HepG2 (cell line): ENCODE results near the gene DYSF. TPM values are rescaled to one million over a fixed set of nuclear protein-coding genes. Genes with fewer than 3 reads are reported as not detected.

Experiments used
- ATAC-seq: fragments of 200-7000 bp; cut with Tn5 transposase; 3 replicates; pipeline ENCODE4 v1.9.1; 2020; ENCODE audit warnings: mild to moderate bottlenecking, moderate library complexity
- BruUV-seq: library from RNA; stranded (reverse); fragments of 400-500 nt; replicated peaks from 2 replicates; lab custom pipeline; 2021; lab: Mats Ljungman, UMichigan
- CTCF ChIA-PET: fragments of 300-600 bp; formaldehyde crosslinking; extraction: SDS; loops from one replicate; lab custom pipeline; 2021; ENCODE audit warnings: low total read pairs, inconsistent platforms, low intra/inter-chr PET ratio; lab: Yijun Ruan, JAX
- POLR2A ChIA-PET: fragments of 350-600 bp; sonication (Branson Sonifier 250); formaldehyde crosslinking; loops from one replicate; lab custom pipeline; 2020; ENCODE audit warnings: antibody characterized with exemption, inconsistent platforms; lab: Yijun Ruan, JAX
- DNase-seq: peaks from one replicate; pipeline ENCODE4 v3.0.0-alpha.2; 2015; ENCODE audit warnings: low spot score
- FAIRE-seq: peaks from 3 replicates; lab custom pipeline; 2011; peaks lifted over from hg19 to GRCh38; lab: Jason Lieb, UNC
- H2AFZ ChIP-seq: one replicate; pipeline ENCODE4 v1.6.1; 2011; ENCODE audit warnings: low read length, inconsistent platforms
- H3K27ac ChIP-seq: fragments of 300-600 bp; 3 replicates; pipeline ENCODE4 v1.8.0; 2011; ENCODE audit warnings: mixed run types, mild to moderate bottlenecking, mixed read lengths, low read length, inconsistent platforms; ENCODE audit not compliant: insufficient read depth; ENCODE audit errors: extremely low read length
- H3K27me3 ChIP-seq, 2 experiments: fragments of 200-600 bp in 1 of 2; 2 replicates in 1 of 2; 3 replicates in 1 of 2; pipeline versions ENCODE4 v1.6.0 to v1.8.0; 2011; ENCODE audit warnings: low read length in 2 of 2, mild to moderate bottlenecking in 2 of 2, moderate library complexity in 2 of 2, inconsistent platforms in 1 of 2; ENCODE audit not compliant: insufficient read depth in 2 of 2, control insufficient read depth in 1 of 2
- H3K36me3 ChIP-seq, 2 experiments: fragments of 200-600 bp in 1 of 2; replicated peaks in 1 of 2; 2 replicates in 1 of 2; 3 replicates in 1 of 2; pipeline versions ENCODE4 v1.5.1 to v1.8.0; 2011; ENCODE audit warnings: low read length in 2 of 2, inconsistent platforms in 1 of 2; ENCODE audit not compliant: insufficient read depth in 2 of 2, control insufficient read depth in 1 of 2
- H3K4me1 ChIP-seq: 2 replicates; pipeline ENCODE4 v1.5.1; 2012; ENCODE audit warnings: low read length, inconsistent platforms; ENCODE audit not compliant: insufficient read depth
- H3K4me2 ChIP-seq: 2 replicates; pipeline ENCODE4 v1.6.0; 2011; ENCODE audit warnings: low read depth, low read length, inconsistent platforms
- H3K4me3 ChIP-seq, 3 experiments: fragments of 200-600 bp in 1 of 3; sonication (generic), shearing (Covaris generic) in 1 of 3; replicated peaks in 1 of 3; 2 replicates each; pipeline ENCODE4 v1.5.1; 2011 to 2016; ENCODE audit warnings: low read length in 3 of 3, inconsistent platforms in 2 of 3, low read depth in 2 of 3, mild to moderate bottlenecking in 2 of 3, control low read depth in 1 of 3, mixed read lengths in 1 of 3; ENCODE audit not compliant: insufficient read depth in 1 of 3
- H3K79me2 ChIP-seq: one replicate; pipeline ENCODE4 v1.6.1; 2011; ENCODE audit warnings: low read length, inconsistent platforms; ENCODE audit not compliant: insufficient read depth
- H3K9ac ChIP-seq: 2 replicates; pipeline ENCODE4 v1.6.0; 2011; ENCODE audit warnings: mild to moderate bottlenecking, low read depth, low read length, inconsistent platforms; ENCODE audit not compliant: insufficient read depth
- H3K9me3 ChIP-seq: 2 replicates; pipeline ENCODE4 v1.5.1; 2012; ENCODE audit warnings: mild to moderate bottlenecking, low read length
- H4K20me1 ChIP-seq: 2 replicates; pipeline ENCODE4 v1.6.0; 2011; ENCODE audit warnings: inconsistent platforms, mild to moderate bottlenecking, low read length, moderate library complexity; ENCODE audit not compliant: insufficient read depth
- AKAP8 ChIP-seq: sonication (generic); formaldehyde crosslinking; IDR thresholded peaks from 2 replicates; pipeline ENCODE4 v1.5.1; 2020; ENCODE audit warnings: mild to moderate bottlenecking, missing genetic modification reagents
- BCL3 ChIP-seq: sonication (generic); formaldehyde crosslinking; IDR thresholded peaks from 2 replicates; pipeline ENCODE4 v1.5.1; 2020; ENCODE audit warnings: mild to moderate bottlenecking, missing genetic modification reagents, moderate library complexity
- DMTF1 ChIP-seq: sonication (generic); formaldehyde crosslinking; IDR thresholded peaks from 2 replicates; pipeline ENCODE4 v1.4.0; 2020; ENCODE audit warnings: mild to moderate bottlenecking, missing genetic modification reagents
- PHF20 ChIP-seq: sonication (generic); formaldehyde crosslinking; IDR thresholded peaks from 2 replicates; pipeline ENCODE4 v1.5.0; 2020; ENCODE audit warnings: mild to moderate bottlenecking, missing genetic modification reagents
- RFXANK ChIP-seq: IDR thresholded peaks from 2 replicates; pipeline ENCODE4 v1.6.1; 2016
- TEF ChIP-seq: sonication (generic); formaldehyde crosslinking; IDR thresholded peaks from 2 replicates; pipeline ENCODE4 v1.5.0; 2020; ENCODE audit warnings: missing genetic modification reagents
- ZBTB49 ChIP-seq: sonication (generic); formaldehyde crosslinking; IDR thresholded peaks from 2 replicates; pipeline ENCODE4 v1.4.0; 2020; ENCODE audit warnings: missing genetic modification reagents, borderline replicate concordance
- ZNF281 ChIP-seq: sonication (generic); formaldehyde crosslinking; IDR thresholded peaks from 2 replicates; pipeline ENCODE4 v1.4.0; 2020; ENCODE audit warnings: missing genetic modification reagents, borderline replicate concordance
- WGBS: methylation state at CpG from one replicate; pipeline ENCODE4 v1.1.6; 2017; ENCODE audit warnings: low lambda C conversion rate; 5-methylcytosine and 5-hydroxymethylcytosine counted together
- in situ Hi-C: cut with HindIII; loops from 2 replicates; pipeline ENCODE4 v1.10.0; 2017; ENCODE audit warnings: low pct_unique_long_range_greater_than_20kb; ENCODE audit not compliant: extremely low pct_ligation_motif_present
- intact Hi-C: fragments of 100-400 bp; cut with micrococcal nuclease; formaldehyde crosslinking; loops from one replicate; pipeline ENCODE4 v1.10.0; 2022; ENCODE audit not compliant: unreplicated experiment
- polyA plus RNA-seq, 8 experiments: library from polyadenylated mRNA; depleted of rRNA in 3 of 8; stranded (reverse) in 7 of 8; unstranded in 1 of 8; fragments of >200 nt; fragmentation: Illumina TruSeq in 4 of 8; extraction: Trizol in 4 of 8; gene quantifications; 2 replicates each; pipeline versions ENCODE4 v1.2.1 to v1.2.3, GENCODE V29; 2011 to 2016; ENCODE audit warnings: low read depth in 4 of 8, missing spikeins in 1 of 8, mixed read lengths in 1 of 8; ENCODE audit not compliant: insufficient read depth in 1 of 8
- total RNA-seq, 5 experiments: library from RNA; depleted of rRNA; stranded (reverse); fragments of >200 nt; fragmentation: Illumina TruSeq; extraction: Trizol; gene quantifications; 2 replicates each; pipeline ENCODE4 v1.2.3, GENCODE V29; 2016; ENCODE audit warnings: low read depth in 1 of 5

DYSF gene
- total and polyA plus RNA-seq, 2 of the 13 experiments (the other 11 are each of a cell fraction or from before 2014, with no cell fraction given), result 0.15 to 2.4 TPM

- WGBS, result 23% methylated on average over 11 of the region's 11 CpGs
- Histone ChIP-seq H4K20me1 (no peaks in the 10 kb centered on the region), H3K9me3 (no peaks in the 10 kb centered on the region), H2AFZ (no peak overlapping the region), H3K4me3 (no peak overlapping the region), H3K4me1 (no peaks in the 10 kb centered on the region), H3K9ac (no peak overlapping the region), H3K79me2 (no peaks in the 10 kb centered on the region), H3K36me3 (no peaks in the 10 kb centered on the region)
- intact Hi-C loops, result loop anchor here (5.0 kb wide), 1 partner anchor 56 kb away; no protein-coding TSS in a partner anchor
- CTCF ChIA-PET, result interaction anchor here (6.5 kb wide), 1 partner anchor 214 kb away, joined by 80 read pairs; no protein-coding TSS in a partner anchor
- DNase-seq, result no peak
- FAIRE-seq, result no peak
- ATAC-seq, result no peak
- no peak for TF ChIP-seq PHF20 (CRISPR knock-in tag)
- TF ChIP-seq RFXANK (CRISPR knock-in tag), result no peak
- no peak for TF ChIP-seq DMTF1
- no peak for TF ChIP-seq ZNF281 (CRISPR knock-in tag)
- no peak for TF ChIP-seq ZBTB49
- TF ChIP-seq BCL3 (CRISPR knock-in tag), result no peak
- no peak for TF ChIP-seq AKAP8 (CRISPR knock-in tag)
- no peak for TF ChIP-seq TEF (CRISPR knock-in tag)
- TF ChIP-seq, all 625 proteins: peak for 0
- Histone ChIP-seq H3K27me3 (peaks cover 14 to 48% of the 10 kb centered on the region in 2 experiments; a peak in 4 of 5 replicates), H3K4me2 (no peak overlapping the region), H3K27ac (no peak overlapping the region)
- BruUV-seq, result no TSS peak
- POLR2A ChIA-PET, result interaction anchor here (1.6 kb wide), 1 partner anchor 214 kb away, joined by 3 read pairs; no protein-coding TSS in a partner anchor
- in situ Hi-C loops, result loop anchor here (10.0 kb wide), 1 partner anchor 289 kb away; the partner anchor contains the start of gene PAIP2B
Measured at GRCh38 chr2:71513721-71514120, 60.4 kb downstream of the DYSF start.
